Trophoblast cell (in vitro differentiated cells and primary cell): ENCODE measurements around the gene AASS.

Experiments used
- DNase-seq, 2 donors: peaks; one replicate each; pipeline ENCODE4 v3.0.0-alpha.2; 2016
- H2AFZ ChIP-seq: 2 replicates; pipeline ENCODE4 v1.6.1; 2013; ENCODE audit warnings: low read length, moderate library complexity, mild to moderate bottlenecking; ENCODE audit not compliant: insufficient read depth, poor library complexity
- H2AK5ac ChIP-seq: 2 replicates; pipeline ENCODE4 v1.6.1; 2013; ENCODE audit warnings: mild to moderate bottlenecking, low read length
- H2BK120ac ChIP-seq: 2 replicates; pipeline ENCODE4 v1.6.1; 2013; ENCODE audit warnings: low read length, mild to moderate bottlenecking, moderate library complexity; ENCODE audit not compliant: insufficient read depth, poor library complexity
- H2BK12ac ChIP-seq: 2 replicates; pipeline ENCODE4 v1.6.1; 2013; ENCODE audit warnings: mild to moderate bottlenecking, low read length, moderate library complexity
- H2BK5ac ChIP-seq: 2 replicates; pipeline ENCODE4 v1.6.1; 2013; ENCODE audit warnings: low read length, low read depth, moderate library complexity, mild to moderate bottlenecking; ENCODE audit not compliant: poor library complexity
- H3K14ac ChIP-seq: 2 replicates; pipeline ENCODE4 v1.6.1; 2013; ENCODE audit warnings: mild to moderate bottlenecking, low read length
- H3K18ac ChIP-seq: 2 replicates; pipeline ENCODE4 v1.6.1; 2013; ENCODE audit warnings: mild to moderate bottlenecking, low read length
- H3K23ac ChIP-seq: 2 replicates; pipeline ENCODE4 v1.6.1; 2013; ENCODE audit warnings: low read length
- H3K27ac ChIP-seq: 2 replicates; pipeline ENCODE4 v1.5.1; 2013; ENCODE audit warnings: low read depth, mild to moderate bottlenecking, inconsistent platforms, low read length, moderate library complexity
- H3K27me3 ChIP-seq: 2 replicates; pipeline ENCODE4 v1.6.1; 2013; ENCODE audit warnings: inconsistent platforms, mild to moderate bottlenecking, low read length, moderate library complexity; ENCODE audit not compliant: insufficient read depth
- H3K36me3 ChIP-seq, 2 experiments: 1 replicate in 1 of 2; 2 replicates in 1 of 2; pipeline ENCODE4 v1.6.1; 2013; ENCODE audit warnings: low read length in 2 of 2, mild to moderate bottlenecking in 2 of 2, moderate library complexity in 1 of 2; ENCODE audit not compliant: insufficient read depth in 2 of 2, control insufficient read depth in 1 of 2
- H3K4ac ChIP-seq: 2 replicates; pipeline ENCODE4 v1.6.1; 2013; ENCODE audit warnings: low read depth, mild to moderate bottlenecking, low read length, moderate library complexity
- H3K4me1 ChIP-seq, 2 experiments: 1 replicate in 1 of 2; 2 replicates in 1 of 2; pipeline ENCODE4 v1.6.1; 2013; ENCODE audit warnings: low read length in 2 of 2, mild to moderate bottlenecking in 2 of 2, moderate library complexity in 1 of 2; ENCODE audit not compliant: insufficient read depth in 2 of 2, control insufficient read depth in 1 of 2
- H3K4me2 ChIP-seq: 2 replicates; pipeline ENCODE4 v1.6.1; 2013; ENCODE audit warnings: inconsistent platforms, mild to moderate bottlenecking, low read length, moderate library complexity
- H3K4me3 ChIP-seq: 2 replicates; pipeline ENCODE4 v1.5.1; 2013; ENCODE audit warnings: mild to moderate bottlenecking, low read depth, low read length, inconsistent platforms
- H3K79me1 ChIP-seq: one replicate; pipeline ENCODE4 v1.6.1; 2013; ENCODE audit warnings: low read length
- H3K79me2 ChIP-seq: 2 replicates; pipeline ENCODE4 v1.6.1; 2013; ENCODE audit warnings: low read length, mild to moderate bottlenecking; ENCODE audit not compliant: control insufficient read depth, insufficient read depth, poor library complexity
- H3K9ac ChIP-seq: 2 replicates; pipeline ENCODE4 v1.6.1; 2013; ENCODE audit warnings: mild to moderate bottlenecking, low read length
- H3K9me3 ChIP-seq: 2 replicates; pipeline ENCODE4 v1.6.1; 2013; ENCODE audit warnings: low read depth, mild to moderate bottlenecking, control low read depth, inconsistent platforms, low read length; ENCODE audit not compliant: insufficient read depth
- H4K12ac ChIP-seq: 2 replicates; pipeline ENCODE4 v1.6.1; 2013; ENCODE audit warnings: low read depth, mild to moderate bottlenecking, low read length, moderate library complexity
- H4K8ac ChIP-seq: 2 replicates; pipeline ENCODE4 v1.6.1; 2013; ENCODE audit warnings: low read depth, mild to moderate bottlenecking, low read length, moderate library complexity
- H4K91ac ChIP-seq: one replicate; pipeline ENCODE4 v1.6.1; 2013; ENCODE audit warnings: low read depth, mild to moderate bottlenecking, low read length, moderate library complexity
- WGBS: extraction: QIAGEN DNeasy Blood & Tissue Kit; methylation state at CpG from one replicate; pipeline ENCODE4 v1.1.7; 2013; ENCODE audit warnings: missing lambda C conversion rate; ENCODE audit not compliant: insufficient read length, insufficient coverage; ENCODE audit errors: extremely low coverage; 5-methylcytosine and 5-hydroxymethylcytosine counted together

AASS gene

GRCh38 chr7:122082670-122083069 lies 61.4 kb downstream of the AASS start:
- H3K18ac ChIP-seq = no peak overlapping the region
- no peak overlapping the region for H3K4ac ChIP-seq
- no peak overlapping the region for H2BK12ac ChIP-seq
- H3K14ac ChIP-seq = no peak overlapping the region
- no peak overlapping the region for H3K9ac ChIP-seq
- no peaks in the 10 kb centered on the region for H3K79me1 ChIP-seq
- no peak overlapping the region for H3K27ac ChIP-seq
- no peaks in the 10 kb centered on the region for H3K9me3 ChIP-seq
- no peak overlapping the region for H3K4me2 ChIP-seq
- no peak overlapping the region for H4K91ac ChIP-seq
- no peak for DNase-seq
- H2AK5ac ChIP-seq = no peak overlapping the region
- no peak overlapping the region for H2BK120ac ChIP-seq
- no peaks in the 10 kb centered on the region for H3K4me1 ChIP-seq
- H4K12ac ChIP-seq = no peak overlapping the region
- no peaks in the 10 kb centered on the region for H3K79me2 ChIP-seq
- H3K36me3 ChIP-seq = peaks cover 5 to 6% of the 10 kb centered on the region in 2 experiments
- WGBS = no CpG with 5 or more reads among the region's 2 CpGs
- no peak overlapping the region for H3K23ac ChIP-seq
- H2AFZ ChIP-seq = no peak overlapping the region
- H2BK5ac ChIP-seq = no peak overlapping the region
- no peak overlapping the region for H4K8ac ChIP-seq
- no peaks in the 10 kb centered on the region for H3K27me3 ChIP-seq
- H3K4me3 ChIP-seq = no peak overlapping the region

GRCh38 chr7:122082160-122082559 lies 61.9 kb downstream of the AASS start:
- Histone ChIP-seq H3K14ac (no peak overlapping the region), H3K79me2 (no peaks in the 10 kb centered on the region), H3K27ac (no peak overlapping the region), H3K79me1 (no peaks in the 10 kb centered on the region), H3K36me3 (peaks cover 8% of the 10 kb centered on the region in 2 experiments), H3K4me2 (no peak overlapping the region), H3K23ac (no peak overlapping the region), H2BK12ac (no peak overlapping the region), H2BK120ac (no peak overlapping the region), H3K4me1 (no peaks in the 10 kb centered on the region), H2AFZ (no peak overlapping the region), H3K4me3 (no peak overlapping the region), H2BK5ac (no peak overlapping the region), H3K9me3 (no peaks in the 10 kb centered on the region), H3K4ac (no peak overlapping the region), H4K91ac (no peak overlapping the region), H3K9ac (no peak overlapping the region), H4K8ac (no peak overlapping the region), H3K18ac (no peak overlapping the region), H3K27me3 (no peaks in the 10 kb centered on the region), H2AK5ac (no peak overlapping the region), H4K12ac (no peak overlapping the region)
- DNase-seq = no peak

- H2BK12ac ChIP-seq = no peak overlapping the region
- H3K4me3 ChIP-seq = no peak overlapping the region
- WGBS = no CpG with 5 or more reads among the region's 3 CpGs
Observed at GRCh38 chr7:122073635-122074034, 70.4 kb downstream of the AASS start.

GRCh38 chr7:122072924-122073599 lies 71.0 kb downstream of the AASS start:
- Histone ChIP-seq H3K4me2 (no peak overlapping the region), H3K9me3 (no peaks in the 10 kb centered on the region), H3K27me3 (no peaks in the 10 kb centered on the region), H3K4ac (no peak overlapping the region), H3K79me2 (no peaks in the 10 kb centered on the region), H3K4me3 (no peak overlapping the region), H3K36me3 (peaks cover 5% of the 10 kb centered on the region in 2 experiments), H4K91ac (no peak overlapping the region), H2AFZ (no peak overlapping the region), H3K14ac (no peak overlapping the region), H3K23ac (no peak overlapping the region), H2BK12ac (no peak overlapping the region), H2BK120ac (no peak overlapping the region), H2AK5ac (no peak overlapping the region), H3K27ac (no peak overlapping the region), H3K18ac (no peak overlapping the region), H2BK5ac (no peak overlapping the region), H3K79me1 (no peaks in the 10 kb centered on the region), H4K12ac (no peak overlapping the region), H3K4me1 (no peaks in the 10 kb centered on the region), H4K8ac (no peak overlapping the region), H3K9ac (no peak overlapping the region)
- WGBS = 100% methylated on average over 1 of the region's 6 CpGs
- no peak for DNase-seq

More at GRCh38 chr7:122073635-122074034, 70.4 kb downstream of the AASS start:
- no peak overlapping the region for H3K23ac ChIP-seq
- H4K12ac ChIP-seq = no peak overlapping the region
- no peaks in the 10 kb centered on the region for H3K79me2 ChIP-seq
- H4K8ac ChIP-seq = no peak overlapping the region
- H3K27me3 ChIP-seq = no peaks in the 10 kb centered on the region
- no peak overlapping the region for H4K91ac ChIP-seq
- H3K9me3 ChIP-seq = no peaks in the 10 kb centered on the region
- H2AK5ac ChIP-seq = no peak overlapping the region
- no peak overlapping the region for H3K27ac ChIP-seq
- H3K9ac ChIP-seq = no peak overlapping the region
- H2BK120ac ChIP-seq = no peak overlapping the region
- DNase-seq = no peak
- no peaks in the 10 kb centered on the region for H3K79me1 ChIP-seq
- no peak overlapping the region for H2BK5ac ChIP-seq
- no peak overlapping the region for H3K18ac ChIP-seq
- no peak overlapping the region for H3K14ac ChIP-seq
- H3K36me3 ChIP-seq = peaks cover 5 to 8% of the 10 kb centered on the region in 2 experiments
- no peak overlapping the region for H3K4me2 ChIP-seq
- H3K4ac ChIP-seq = no peak overlapping the region
- H2AFZ ChIP-seq = no peak overlapping the region
- no peaks in the 10 kb centered on the region for H3K4me1 ChIP-seq
